ENCODE results near the gene ARL10. TPM values are rescaled to one million over a fixed set of nuclear protein-coding genes. Genes with fewer than 3 reads are reported as not detected.
A peak's percentile ranks its signal among the peaks of the same experiment; 100 is the strongest.
"Not testable (repeated sequence)": the region's sequence is repeated elsewhere in the genome, so short reads cannot be mapped to it uniquely, and the experiment has no call there.

The ARL10 gene
- total and polyA plus RNA-seq, 2 donors = 3.6 to 20.8 TPM

DNA sequence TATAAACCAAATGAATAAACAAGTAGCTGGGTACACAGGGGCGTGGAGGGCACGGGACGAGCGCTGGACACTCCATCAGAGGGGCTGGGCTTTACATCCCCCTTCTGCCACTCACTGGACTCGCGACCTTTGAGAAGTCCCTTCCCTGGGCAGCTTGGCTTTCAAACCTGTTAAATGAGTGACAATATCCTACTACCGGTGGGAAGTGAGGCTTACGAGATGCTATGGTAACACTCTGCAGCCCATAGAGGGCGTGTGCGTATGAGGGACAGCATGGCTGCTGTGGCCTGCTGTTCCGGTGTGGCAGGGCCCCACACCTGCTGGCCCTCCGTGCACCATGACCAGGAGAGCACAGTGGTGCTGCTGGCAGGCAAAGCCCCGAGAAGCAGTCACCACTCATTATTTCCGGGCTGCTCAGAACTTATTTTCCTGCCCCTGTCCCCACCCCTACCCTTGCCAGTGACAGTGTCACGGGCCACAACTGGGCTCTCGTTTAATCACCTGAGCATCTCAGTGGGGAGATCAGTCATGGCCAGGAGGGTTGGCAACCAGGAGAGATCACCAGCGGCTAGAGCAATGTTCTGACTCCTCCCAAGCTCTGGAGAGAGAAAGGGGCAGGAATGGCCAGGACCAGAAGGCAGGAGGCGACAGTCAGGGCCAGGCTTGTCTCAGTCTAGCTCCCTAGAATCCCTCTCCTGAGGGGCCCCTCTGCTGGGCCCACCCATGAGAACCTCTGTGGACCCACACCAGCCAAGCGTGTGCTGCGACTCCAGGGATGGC, 40.6 kb downstream of the ARL10 start:
- WGBS = 82% methylated on average over 20 of the region's 20 CpGs
- Histone ChIP-seq H3K4me1 (ENCODE audit: insufficient read depth) (no peaks in the 10 kb centered on the region), H3K27ac (ENCODE audit: low read depth) (no peak overlapping the region), H3K36me3 (ENCODE audit: insufficient read depth) (peaks cover 2% of the 10 kb centered on the region), H3K4me3 (ENCODE audit: low read depth, low read length) (no peak overlapping the region)
- no peak for DNase-seq (ENCODE audit: extremely low spot score)

DNA sequence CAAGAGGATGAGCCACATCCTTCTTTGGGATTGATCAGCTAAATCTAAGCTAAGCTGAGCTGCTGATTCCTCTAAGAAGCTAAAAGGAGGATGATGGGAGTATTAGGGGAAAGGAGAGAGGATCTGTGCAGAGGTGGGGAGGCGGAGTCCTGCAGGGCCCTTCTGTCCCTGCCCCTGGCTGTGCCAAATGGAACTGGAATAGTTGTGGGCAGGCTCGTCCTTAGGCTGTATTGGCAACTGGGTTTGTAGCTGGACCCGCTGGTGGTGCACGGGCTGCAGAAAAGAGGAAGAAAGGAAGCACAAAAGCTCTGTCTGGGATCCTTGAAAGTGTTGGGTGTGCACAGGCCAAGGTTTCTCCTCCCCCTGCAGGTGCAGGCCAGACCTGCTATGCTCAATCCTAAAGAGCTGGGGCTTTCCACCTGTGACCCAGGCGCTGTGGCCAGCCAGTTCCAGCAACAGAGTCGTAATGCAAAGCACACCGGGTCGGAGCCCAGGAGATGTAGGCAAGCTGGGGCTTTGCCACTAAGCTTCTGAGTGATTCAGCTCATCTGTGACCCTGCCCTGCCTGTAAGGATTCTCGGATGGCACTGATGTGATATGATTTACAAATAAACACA, 41.3 kb downstream of the ARL10 start:
- 89% methylated on average over 9 of the region's 9 CpGs for WGBS
- Histone ChIP-seq H3K4me3 (ENCODE audit: low read depth, low read length) (no peak overlapping the region), H3K27ac (ENCODE audit: low read depth) (no peak overlapping the region), H3K36me3 (ENCODE audit: insufficient read depth) (peaks cover 2% of the 10 kb centered on the region), H3K4me1 (ENCODE audit: insufficient read depth) (no peaks in the 10 kb centered on the region)
- no peak for DNase-seq (ENCODE audit: extremely low spot score)

DNA sequence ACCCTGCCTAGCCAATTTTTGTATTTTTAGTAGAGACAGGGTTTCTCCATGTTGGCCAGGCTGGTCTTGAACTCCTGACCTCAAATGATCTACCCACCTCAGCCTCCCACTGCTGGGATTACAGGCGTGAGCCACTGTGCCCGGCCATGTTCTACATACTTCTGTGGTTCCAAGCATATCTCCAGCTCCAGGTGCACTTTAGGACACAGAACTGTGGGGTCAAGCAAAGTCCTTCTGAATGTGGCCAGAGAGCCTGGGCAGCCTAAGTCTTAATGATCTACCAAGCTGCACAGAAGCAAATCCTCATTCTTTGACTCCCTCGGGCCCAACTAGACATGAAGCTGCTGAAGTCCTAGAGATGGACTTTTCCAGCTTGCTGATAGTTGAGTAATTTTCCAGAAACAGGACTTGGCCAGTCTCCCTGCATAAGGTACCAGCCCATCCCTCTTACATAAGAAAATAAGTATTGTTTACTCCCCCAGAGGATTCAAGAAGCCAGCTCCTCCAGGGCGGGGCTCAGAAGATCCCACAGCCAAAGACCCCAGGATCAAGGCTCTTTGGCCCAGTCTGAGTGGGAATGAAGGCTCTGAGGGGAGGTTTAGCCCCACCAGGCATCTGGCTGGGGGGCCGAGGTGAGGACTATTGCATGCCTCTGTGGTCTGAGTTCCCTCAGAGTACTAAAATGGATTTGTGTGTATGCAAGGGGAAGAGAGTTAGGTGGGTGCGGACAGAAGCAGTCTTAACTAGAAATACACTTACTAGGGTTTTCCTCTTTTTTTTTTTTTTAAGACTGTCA, 42.4 kb downstream of the ARL10 start:
- peaks cover 2% of the 10 kb centered on the region for H3K36me3 ChIP-seq (ENCODE audit: insufficient read depth)
- no peak overlapping the region for H3K27ac ChIP-seq (ENCODE audit: low read depth)
- DNase-seq (ENCODE audit: extremely low spot score) = no peak
- no peaks in the 10 kb centered on the region for H3K4me1 ChIP-seq (ENCODE audit: insufficient read depth)
- H3K4me3 ChIP-seq (ENCODE audit: low read depth, low read length) = no peak overlapping the region
- WGBS = 89% methylated on average over 6 of the region's 6 CpGs

DNA sequence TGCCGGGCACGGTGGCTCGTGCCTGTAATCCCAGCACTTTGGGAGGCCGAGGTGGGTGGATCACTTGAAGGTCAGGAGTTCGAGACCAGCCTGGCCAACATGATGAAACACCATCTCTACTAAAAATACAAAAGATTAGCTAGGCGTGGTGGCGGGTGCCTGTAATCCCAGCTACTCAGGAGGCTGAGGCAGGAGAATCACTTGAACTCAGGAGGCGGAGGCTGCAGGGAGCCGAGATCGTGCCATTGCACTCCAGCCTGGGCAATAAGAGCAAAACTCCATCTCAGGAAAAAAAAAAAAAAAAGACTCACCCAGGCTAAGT, 42.9 kb downstream of the ARL10 start:
- H3K36me3 ChIP-seq (ENCODE audit: insufficient read depth); H3K4me1 ChIP-seq (ENCODE audit: insufficient read depth): not testable (repeated sequence)

DNA sequence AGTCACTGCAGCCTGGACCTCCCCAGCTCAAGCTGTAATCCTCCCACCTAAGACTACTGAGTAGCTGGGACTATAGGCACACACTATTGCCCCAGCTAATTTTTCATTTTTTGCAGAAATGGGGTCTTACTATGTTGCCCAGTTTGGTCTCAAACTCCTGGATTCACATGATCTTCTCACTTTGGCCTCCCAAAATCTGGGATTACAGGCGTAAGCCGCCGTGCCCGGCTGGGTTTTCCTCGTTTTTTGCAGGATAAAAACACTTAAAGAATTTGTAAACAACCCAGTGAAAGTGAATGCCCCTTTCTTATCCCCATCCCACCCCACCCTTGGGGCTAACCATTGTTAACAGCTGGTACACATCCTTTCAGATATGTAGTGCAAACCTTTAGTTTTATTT, 43.3 kb downstream of the ARL10 start:
- DNase-seq (ENCODE audit: extremely low spot score) = no peak
- H3K4me1 ChIP-seq (ENCODE audit: insufficient read depth) = peaks cover 2% of the 10 kb centered on the region
- no peak overlapping the region for H3K27ac ChIP-seq (ENCODE audit: low read depth)
- 83% methylated on average over 5 of the region's 5 CpGs for WGBS
- peaks cover 2% of the 10 kb centered on the region for H3K36me3 ChIP-seq (ENCODE audit: insufficient read depth)
- no peak overlapping the region for H3K4me3 ChIP-seq (ENCODE audit: low read depth, low read length)

More for the DNA sequence above, 42.9 kb downstream of the ARL10 start:
- not testable (repeated sequence) for H3K4me3 ChIP-seq (ENCODE audit: low read depth, low read length); DNase-seq (ENCODE audit: extremely low spot score); H3K27ac ChIP-seq (ENCODE audit: low read depth)
- 86% methylated on average over 10 of the region's 10 CpGs for WGBS

DNA sequence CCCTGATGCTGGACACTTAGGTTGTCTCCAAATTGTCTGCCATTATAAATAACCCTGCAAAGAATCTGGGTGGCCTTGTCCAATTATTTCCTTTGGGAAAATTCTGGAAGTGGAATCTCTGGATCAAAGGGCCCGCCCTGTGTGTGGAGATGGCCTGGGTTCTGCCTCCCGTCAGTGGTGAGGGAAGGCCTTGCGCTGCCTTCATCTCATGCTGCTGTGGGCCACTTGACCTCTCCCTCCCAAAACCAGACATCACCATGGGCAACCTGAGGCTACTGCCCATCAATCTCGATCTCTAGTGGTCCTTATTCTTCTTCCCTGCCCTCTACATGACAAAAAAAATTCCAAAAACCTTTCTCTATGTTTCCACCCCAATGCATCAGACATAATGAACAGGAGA, 44.5 kb downstream of the ARL10 start:
- no peak overlapping the region for H3K27ac ChIP-seq (ENCODE audit: low read depth)
- no peak overlapping the region for H3K4me3 ChIP-seq (ENCODE audit: low read depth, low read length)
- no peak for DNase-seq (ENCODE audit: extremely low spot score)
- 93% methylated on average over 4 of the region's 4 CpGs for WGBS
- peaks cover 2% of the 10 kb centered on the region for H3K36me3 ChIP-seq (ENCODE audit: insufficient read depth)
- peaks cover 2% of the 10 kb centered on the region for H3K4me1 ChIP-seq (ENCODE audit: insufficient read depth)

DNA sequence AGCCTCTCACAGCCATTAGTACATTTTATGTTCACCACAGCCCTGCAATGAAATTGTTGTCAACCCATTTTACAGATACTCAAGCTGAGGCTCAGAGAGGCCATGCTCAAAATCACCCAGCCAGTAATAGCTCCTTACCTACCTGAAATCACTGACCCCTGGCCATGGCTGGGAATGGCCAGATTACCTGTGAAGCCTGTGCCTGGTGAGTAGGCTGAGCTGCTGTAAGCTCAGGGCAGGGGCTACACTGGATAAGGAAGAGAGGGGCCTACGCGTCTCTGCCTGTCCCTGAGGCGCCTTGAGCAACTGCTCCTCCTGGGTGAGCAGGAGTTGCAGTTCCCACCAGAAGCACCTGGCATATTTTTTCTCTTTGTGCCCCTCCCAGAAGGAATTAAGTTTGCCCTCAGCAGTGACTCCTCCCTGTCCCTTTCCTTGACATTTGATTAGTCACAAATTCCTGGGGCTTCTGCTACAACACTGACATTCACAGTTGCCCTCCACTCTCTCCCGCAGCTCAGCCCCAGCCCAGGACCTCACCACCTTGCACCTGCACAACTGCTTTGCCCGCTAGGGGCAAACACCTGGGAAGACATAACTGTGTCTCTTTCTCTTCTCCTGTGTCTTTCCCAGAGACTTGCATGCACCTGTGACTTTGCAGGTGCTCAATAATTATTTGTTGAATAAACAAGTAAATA, 45.3 kb downstream of the ARL10 start:
- peaks cover 2% of the 10 kb centered on the region for H3K4me1 ChIP-seq (ENCODE audit: insufficient read depth)
- no peak overlapping the region for H3K27ac ChIP-seq (ENCODE audit: low read depth)
- WGBS = 95% methylated on average over 5 of the region's 5 CpGs
- DNase-seq (ENCODE audit: extremely low spot score) = no peak
- H3K36me3 ChIP-seq (ENCODE audit: insufficient read depth) = peaks cover 2% of the 10 kb centered on the region
- H3K4me3 ChIP-seq (ENCODE audit: low read depth, low read length) = no peak overlapping the region

DNA sequence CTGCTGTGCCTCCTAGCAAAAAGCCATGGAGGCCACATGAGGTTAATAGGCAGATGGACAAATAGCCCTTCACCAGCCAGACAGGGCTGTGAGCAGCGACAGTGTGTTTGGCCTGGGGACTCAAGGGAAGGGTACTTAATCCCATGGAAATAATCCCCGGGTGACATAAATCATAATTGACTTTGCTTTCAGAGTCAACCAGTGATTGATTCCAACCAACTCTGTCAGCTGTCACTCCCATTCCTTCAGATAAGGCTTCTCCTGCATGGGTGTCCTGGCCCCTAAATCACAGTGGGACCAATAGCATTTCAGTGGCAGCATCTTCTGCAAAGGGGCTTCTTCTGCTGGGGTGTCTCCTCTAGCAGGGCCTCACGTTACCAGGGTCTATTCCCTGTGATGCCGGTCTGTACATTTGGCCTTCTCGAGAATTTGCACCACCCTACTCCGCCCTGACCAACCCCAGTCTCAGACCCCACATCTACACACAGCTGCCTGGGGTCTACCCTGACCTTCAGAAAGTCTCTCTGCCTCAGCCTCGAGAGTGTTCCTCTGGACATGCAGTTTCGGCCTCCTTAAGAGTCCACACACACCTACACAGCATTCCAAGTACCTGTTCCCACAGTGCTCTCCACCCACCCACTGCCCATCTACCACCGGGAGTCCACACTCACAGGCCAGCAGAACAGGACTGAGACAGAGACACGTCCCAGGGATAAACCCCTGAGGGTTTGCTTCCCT, 47.4 kb downstream of the ARL10 start:
- no peak for DNase-seq (ENCODE audit: extremely low spot score)
- WGBS = 76% methylated on average over 10 of the region's 10 CpGs
- no peak overlapping the region for H3K4me3 ChIP-seq (ENCODE audit: low read depth, low read length)
- peaks cover 2% of the 10 kb centered on the region for H3K4me1 ChIP-seq (ENCODE audit: insufficient read depth)
- H3K36me3 ChIP-seq (ENCODE audit: insufficient read depth) = peaks cover 2% of the 10 kb centered on the region
- no peak overlapping the region for H3K27ac ChIP-seq (ENCODE audit: low read depth)

DNA sequence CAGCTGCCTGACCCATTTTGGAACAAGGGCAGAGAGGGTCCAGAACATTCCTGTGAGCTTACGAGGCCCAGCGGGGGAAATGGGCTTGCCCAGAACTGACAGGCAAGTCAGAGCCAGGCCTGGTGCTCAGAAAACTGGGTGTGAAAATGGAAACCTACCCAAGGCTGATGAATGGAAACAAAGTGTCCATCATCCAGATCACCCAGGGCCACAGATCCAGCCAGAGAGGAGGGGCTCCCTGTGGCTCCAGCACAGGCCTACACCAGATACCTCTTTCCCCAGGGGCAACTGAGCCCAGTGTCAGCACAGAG, 47.9 kb downstream of the ARL10 start:
- no peak overlapping the region for H3K4me3 ChIP-seq (ENCODE audit: low read depth, low read length)
- 38% methylated on average over 2 of the region's 2 CpGs for WGBS
- H3K27ac ChIP-seq (ENCODE audit: low read depth) = no peak overlapping the region
- H3K4me1 ChIP-seq (ENCODE audit: insufficient read depth) = peaks cover 2% of the 10 kb centered on the region
- DNase-seq (ENCODE audit: extremely low spot score) = no peak
- peaks cover 2% of the 10 kb centered on the region for H3K36me3 ChIP-seq (ENCODE audit: insufficient read depth)

DNA sequence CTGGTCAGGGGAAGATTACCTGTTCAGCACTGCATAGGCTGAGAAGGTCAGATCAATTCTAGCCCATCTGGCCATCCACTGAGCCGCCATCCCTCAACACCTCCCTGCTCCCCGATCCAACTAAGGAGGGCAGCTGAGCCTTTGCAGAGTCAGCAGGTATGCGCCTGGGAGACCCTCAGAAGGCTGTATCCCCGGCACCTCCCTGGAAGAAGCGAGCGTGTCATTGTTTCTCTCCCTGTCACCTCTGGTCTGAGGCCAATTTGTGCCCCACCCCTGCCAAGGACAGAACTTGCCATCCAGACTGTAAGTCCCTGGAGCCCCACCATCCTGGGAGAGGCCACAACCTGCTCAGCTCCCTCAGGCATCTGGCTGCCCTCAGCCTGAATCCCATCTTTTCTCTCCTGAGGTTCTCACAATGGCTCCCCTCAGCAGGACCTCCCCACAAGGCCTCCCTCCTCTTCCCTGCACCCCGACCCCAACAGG, 48.5 kb downstream of the ARL10 start:
- no peak for DNase-seq (ENCODE audit: extremely low spot score)
- Histone ChIP-seq H3K36me3 (ENCODE audit: insufficient read depth) (peaks cover 2% of the 10 kb centered on the region), H3K27ac (ENCODE audit: low read depth) (no peak overlapping the region), H3K4me3 (ENCODE audit: low read depth, low read length) (no peak overlapping the region), H3K4me1 (ENCODE audit: insufficient read depth) (peaks cover 2% of the 10 kb centered on the region)
- WGBS = 88% methylated on average over 7 of the region's 7 CpGs

DNA sequence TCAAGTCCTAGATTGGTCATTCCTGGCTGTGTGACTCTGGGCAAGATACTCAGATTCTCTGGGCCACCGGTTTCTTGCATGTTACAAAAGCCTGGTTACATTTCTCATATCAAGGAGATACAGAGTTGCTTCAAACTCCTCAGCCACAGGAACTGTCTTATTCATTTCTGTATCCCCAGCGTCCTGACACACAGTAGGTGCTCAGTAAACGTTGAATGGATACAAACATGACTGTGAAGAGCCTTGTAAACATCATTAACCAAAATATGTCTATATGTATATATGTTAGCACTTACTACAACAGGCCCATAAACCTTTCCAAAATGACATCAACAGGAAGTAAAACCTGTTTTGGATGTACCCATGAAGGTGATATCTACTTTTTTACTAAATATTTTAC, 49.4 kb downstream of the ARL10 start:
- H3K27ac ChIP-seq (ENCODE audit: low read depth) = no peak overlapping the region
- H3K4me1 ChIP-seq (ENCODE audit: insufficient read depth) = peaks cover 2% of the 10 kb centered on the region
- H3K4me3 ChIP-seq (ENCODE audit: low read depth, low read length) = no peak overlapping the region
- 70% methylated on average over 3 of the region's 3 CpGs for whole genome bisulfite sequencing
- peaks cover 1% of the 10 kb centered on the region for H3K36me3 ChIP-seq (ENCODE audit: insufficient read depth)
- no peak for DNase-seq (ENCODE audit: extremely low spot score)

DNA sequence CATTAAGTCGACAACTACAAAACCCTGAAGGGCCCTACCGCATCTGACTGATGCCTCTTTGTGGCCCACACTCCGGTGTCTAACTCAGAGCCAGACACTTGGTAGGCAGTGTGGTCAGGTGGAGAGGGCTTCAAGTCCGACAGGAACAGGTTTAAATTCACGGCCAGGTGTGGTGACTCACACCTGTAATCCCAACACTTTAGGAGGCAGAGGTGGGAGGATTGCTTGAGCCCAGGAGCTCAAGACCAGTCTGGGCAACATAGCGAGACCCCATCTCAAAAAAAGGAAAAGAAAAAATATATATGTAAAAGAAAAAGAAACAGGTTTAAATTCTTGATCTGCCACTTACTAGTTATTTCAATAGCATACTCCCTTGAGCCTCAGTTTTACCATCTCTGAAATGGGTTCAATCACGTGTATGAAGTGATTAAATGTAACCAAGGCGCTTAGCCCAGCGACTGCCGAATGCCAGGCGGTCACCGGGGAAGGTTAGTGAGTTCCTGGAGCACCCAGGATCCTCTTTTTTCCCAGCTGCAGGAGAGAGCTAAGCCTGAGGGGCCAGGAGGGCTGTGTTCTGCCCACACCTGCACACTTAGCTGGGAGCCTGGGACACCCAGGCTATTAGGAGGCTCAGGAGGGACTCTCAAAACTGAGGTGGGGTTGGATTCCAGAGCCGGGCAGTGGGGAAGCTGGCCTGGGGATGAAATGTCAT, 50.1 kb downstream of the ARL10 start:
- WGBS = 72% methylated on average over 13 of the region's 13 CpGs
- peak overlapping the region; percentile 80 for H3K4me3 ChIP-seq (ENCODE audit: low read depth, low read length)
- no peak for DNase-seq (ENCODE audit: extremely low spot score)
- peaks cover 2% of the 10 kb centered on the region for H3K4me1 ChIP-seq (ENCODE audit: insufficient read depth)
- H3K27ac ChIP-seq (ENCODE audit: low read depth) = peak overlapping the region; percentile 15
- no peaks in the 10 kb centered on the region for H3K36me3 ChIP-seq (ENCODE audit: insufficient read depth)
